HepG2 (cell line): ENCODE results near the gene ATF3. TPM values are rescaled to one million over a fixed set of nuclear protein-coding genes. Genes with fewer than 3 reads are reported as not detected.

ENCODE experiments used
- ATAC-seq: fragments of 200-7000 bp; cut with Tn5 transposase; 3 replicates; pipeline ENCODE4 v1.9.1; 2020; ENCODE audit warnings: mild to moderate bottlenecking, moderate library complexity
- BruUV-seq: library from RNA; stranded (reverse); fragments of 400-500 nt; replicated peaks from 2 replicates; lab custom pipeline; 2021; lab: Mats Ljungman, UMichigan
- CTCF ChIA-PET: fragments of 300-600 bp; formaldehyde crosslinking; extraction: SDS; loops from one replicate; lab custom pipeline; 2021; ENCODE audit warnings: low total read pairs, inconsistent platforms, low intra/inter-chr PET ratio; lab: Yijun Ruan, JAX
- POLR2A ChIA-PET: fragments of 350-600 bp; sonication (Branson Sonifier 250); formaldehyde crosslinking; loops from one replicate; lab custom pipeline; 2020; ENCODE audit warnings: antibody characterized with exemption, inconsistent platforms; lab: Yijun Ruan, JAX
- DNase-seq: peaks from one replicate; pipeline ENCODE4 v3.0.0-alpha.2; 2015; ENCODE audit warnings: low spot score
- FAIRE-seq: peaks from 3 replicates; lab custom pipeline; 2011; peaks lifted over from hg19 to GRCh38; lab: Jason Lieb, UNC
- H2AFZ ChIP-seq: one replicate; pipeline ENCODE4 v1.6.1; 2011; ENCODE audit warnings: low read length, inconsistent platforms
- H3K27ac ChIP-seq: fragments of 300-600 bp; 3 replicates; pipeline ENCODE4 v1.8.0; 2011; ENCODE audit warnings: mixed run types, mild to moderate bottlenecking, mixed read lengths, low read length, inconsistent platforms; ENCODE audit not compliant: insufficient read depth; ENCODE audit errors: extremely low read length
- H3K27me3 ChIP-seq, 2 experiments: fragments of 200-600 bp in 1 of 2; 2 replicates in 1 of 2; 3 replicates in 1 of 2; pipeline versions ENCODE4 v1.6.0 to v1.8.0; 2011; ENCODE audit warnings: low read length in 2 of 2, mild to moderate bottlenecking in 2 of 2, moderate library complexity in 2 of 2, inconsistent platforms in 1 of 2; ENCODE audit not compliant: insufficient read depth in 2 of 2, control insufficient read depth in 1 of 2
- H3K36me3 ChIP-seq, 2 experiments: fragments of 200-600 bp in 1 of 2; replicated peaks in 1 of 2; 2 replicates in 1 of 2; 3 replicates in 1 of 2; pipeline versions ENCODE4 v1.5.1 to v1.8.0; 2011; ENCODE audit warnings: low read length in 2 of 2, inconsistent platforms in 1 of 2; ENCODE audit not compliant: insufficient read depth in 2 of 2, control insufficient read depth in 1 of 2
- H3K4me1 ChIP-seq: 2 replicates; pipeline ENCODE4 v1.5.1; 2012; ENCODE audit warnings: low read length, inconsistent platforms; ENCODE audit not compliant: insufficient read depth
- H3K4me2 ChIP-seq: 2 replicates; pipeline ENCODE4 v1.6.0; 2011; ENCODE audit warnings: low read depth, low read length, inconsistent platforms
- H3K4me3 ChIP-seq, 3 experiments: fragments of 200-600 bp in 1 of 3; sonication (generic), shearing (Covaris generic) in 1 of 3; replicated peaks in 1 of 3; 2 replicates each; pipeline ENCODE4 v1.5.1; 2011 to 2016; ENCODE audit warnings: low read length in 3 of 3, inconsistent platforms in 2 of 3, low read depth in 2 of 3, mild to moderate bottlenecking in 2 of 3, control low read depth in 1 of 3, mixed read lengths in 1 of 3; ENCODE audit not compliant: insufficient read depth in 1 of 3
- H3K79me2 ChIP-seq: one replicate; pipeline ENCODE4 v1.6.1; 2011; ENCODE audit warnings: low read length, inconsistent platforms; ENCODE audit not compliant: insufficient read depth
- H3K9ac ChIP-seq: 2 replicates; pipeline ENCODE4 v1.6.0; 2011; ENCODE audit warnings: mild to moderate bottlenecking, low read depth, low read length, inconsistent platforms; ENCODE audit not compliant: insufficient read depth
- H3K9me3 ChIP-seq: 2 replicates; pipeline ENCODE4 v1.5.1; 2012; ENCODE audit warnings: mild to moderate bottlenecking, low read length
- H4K20me1 ChIP-seq: 2 replicates; pipeline ENCODE4 v1.6.0; 2011; ENCODE audit warnings: inconsistent platforms, mild to moderate bottlenecking, low read length, moderate library complexity; ENCODE audit not compliant: insufficient read depth
- ATF1 ChIP-seq: IDR thresholded peaks from 2 replicates; pipeline ENCODE4 v1.6.1; 2016; ENCODE audit warnings: mild to moderate bottlenecking, control low read depth
- CCAR2 ChIP-seq: fragments of 200-400 bp; formaldehyde crosslinking; optimal IDR thresholded peaks from 2 replicates; pipeline ENCODE3; 2018; ENCODE audit warnings: low read depth, mild to moderate bottlenecking, low read length, moderate library complexity
- ELF4 ChIP-seq: sonication (generic); formaldehyde crosslinking; IDR thresholded peaks from 2 replicates; pipeline ENCODE4 v1.5.0; 2020; ENCODE audit warnings: missing genetic modification reagents, mild to moderate bottlenecking, moderate library complexity, borderline replicate concordance
- FOXC1 ChIP-seq: sonication (generic); formaldehyde crosslinking; IDR thresholded peaks from 2 replicates; pipeline ENCODE4 v1.8.0; 2022; ENCODE audit warnings: mild to moderate bottlenecking, missing genetic modification reagents, borderline replicate concordance
- STAT5B ChIP-seq: sonication (generic); formaldehyde crosslinking; IDR thresholded peaks from 2 replicates; pipeline ENCODE4 v1.4.0; 2020; ENCODE audit warnings: missing genetic modification reagents
- ZNF207 ChIP-seq: fragments of 450-650 bp; IDR thresholded peaks from 2 replicates; pipeline ENCODE4 v1.6.1; 2016; ENCODE audit warnings: antibody characterized with exemption, borderline replicate concordance
- ZNF782 ChIP-seq: sonication (generic); formaldehyde crosslinking; IDR thresholded peaks from 2 replicates; pipeline ENCODE4 v1.4.0; 2020; ENCODE audit warnings: missing genetic modification reagents, mild to moderate bottlenecking, borderline replicate concordance
- WGBS: methylation state at CpG from one replicate; pipeline ENCODE4 v1.1.6; 2017; ENCODE audit warnings: low lambda C conversion rate; 5-methylcytosine and 5-hydroxymethylcytosine counted together
- in situ Hi-C: cut with HindIII; loops from 2 replicates; pipeline ENCODE4 v1.10.0; 2017; ENCODE audit warnings: low pct_unique_long_range_greater_than_20kb; ENCODE audit not compliant: extremely low pct_ligation_motif_present
- intact Hi-C: fragments of 100-400 bp; cut with micrococcal nuclease; formaldehyde crosslinking; loops from one replicate; pipeline ENCODE4 v1.10.0; 2022; ENCODE audit not compliant: unreplicated experiment
- polyA plus RNA-seq, 8 experiments: library from polyadenylated mRNA; depleted of rRNA in 3 of 8; stranded (reverse) in 7 of 8; unstranded in 1 of 8; fragments of >200 nt; fragmentation: Illumina TruSeq in 4 of 8; extraction: Trizol in 4 of 8; gene quantifications; 2 replicates each; pipeline versions ENCODE4 v1.2.1 to v1.2.3, GENCODE V29; 2011 to 2016; ENCODE audit warnings: low read depth in 4 of 8, missing spikeins in 1 of 8, mixed read lengths in 1 of 8; ENCODE audit not compliant: insufficient read depth in 1 of 8
- total RNA-seq, 5 experiments: library from RNA; depleted of rRNA; stranded (reverse); fragments of >200 nt; fragmentation: Illumina TruSeq; extraction: Trizol; gene quantifications; 2 replicates each; pipeline ENCODE4 v1.2.3, GENCODE V29; 2016; ENCODE audit warnings: low read depth in 1 of 5
- TF ChIP-seq, protein P1 (sequence below): sonication (generic); formaldehyde crosslinking; IDR thresholded peaks from 2 replicates; pipeline ENCODE4 v1.9.0; 2022; ENCODE audit warnings: missing genetic modification reagents, mild to moderate bottlenecking, borderline replicate concordance

ATF3 gene
- total and polyA plus RNA-seq, 2 of the 13 experiments (the other 11 are each of a cell fraction or from before 2014, with no cell fraction given): 5.0 to 13.0 TPM

DNA sequence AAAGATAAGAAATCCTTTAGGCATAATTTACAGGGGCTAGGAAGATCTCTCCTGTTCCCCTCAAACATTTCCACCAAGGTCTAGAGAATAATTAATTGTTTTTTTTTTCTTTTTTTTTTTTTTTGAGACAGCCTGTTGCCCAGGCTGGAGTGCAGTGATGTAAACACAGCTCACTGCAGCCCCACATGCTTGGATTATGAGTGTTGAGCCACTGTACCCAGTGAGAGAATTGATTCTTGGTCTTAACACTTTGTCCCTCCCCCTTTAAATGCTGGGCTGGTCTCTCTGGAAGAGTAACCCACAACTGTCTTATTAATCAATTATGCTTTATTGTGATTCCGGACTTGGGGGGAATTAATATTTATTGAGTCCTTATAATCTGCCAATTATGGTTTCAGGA is 33.4 kb downstream of the ATF3 start:
- CTCF ChIA-PET: no interaction called here
- Histone ChIP-seq H4K20me1 (no peaks in the 10 kb centered on the region), H3K27me3 (peaks cover 1 to 28% of the 10 kb centered on the region in 2 experiments; a peak in 4 of 5 replicates), H3K9me3 (no peaks in the 10 kb centered on the region), H3K79me2 (no peaks in the 10 kb centered on the region), H3K4me3 (no peak overlapping the region), H3K27ac (no peak overlapping the region), H3K36me3 (no peaks in the 10 kb centered on the region), H3K9ac (no peak overlapping the region), H3K4me2 (no peak overlapping the region), H3K4me1 (peaks cover 21% of the 10 kb centered on the region), H2AFZ (no peak overlapping the region)
- no peak for ATAC-seq
- in situ Hi-C loops (no loop called here), intact Hi-C loops (no loop called here)
- DNase-seq: no peak
- no TSS peak for BruUV-seq
- 38% methylated on average over 1 of the region's 1 CpG for WGBS
- POLR2A ChIA-PET: no interaction called here
- TF ChIP-seq STAT5B: no peak
- no peak for TF ChIP-seq CCAR2
- TF ChIP-seq, protein P1, sequence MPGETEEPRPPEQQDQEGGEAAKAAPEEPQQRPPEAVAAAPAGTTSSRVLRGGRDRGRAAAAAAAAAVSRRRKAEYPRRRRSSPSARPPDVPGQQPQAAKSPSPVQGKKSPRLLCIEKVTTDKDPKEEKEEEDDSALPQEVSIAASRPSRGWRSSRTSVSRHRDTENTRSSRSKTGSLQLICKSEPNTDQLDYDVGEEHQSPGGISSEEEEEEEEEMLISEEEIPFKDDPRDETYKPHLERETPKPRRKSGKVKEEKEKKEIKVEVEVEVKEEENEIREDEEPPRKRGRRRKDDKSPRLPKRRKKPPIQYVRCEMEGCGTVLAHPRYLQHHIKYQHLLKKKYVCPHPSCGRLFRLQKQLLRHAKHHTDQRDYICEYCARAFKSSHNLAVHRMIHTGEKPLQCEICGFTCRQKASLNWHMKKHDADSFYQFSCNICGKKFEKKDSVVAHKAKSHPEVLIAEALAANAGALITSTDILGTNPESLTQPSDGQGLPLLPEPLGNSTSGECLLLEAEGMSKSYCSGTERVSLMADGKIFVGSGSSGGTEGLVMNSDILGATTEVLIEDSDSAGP (CRISPR knock-in tag): no peak
- TF ChIP-seq FOXC1 (CRISPR knock-in tag): no peak
- no peak for TF ChIP-seq ELF4 (CRISPR knock-in tag)
- no peak for TF ChIP-seq ZNF207
- FAIRE-seq: no peak

DNA sequence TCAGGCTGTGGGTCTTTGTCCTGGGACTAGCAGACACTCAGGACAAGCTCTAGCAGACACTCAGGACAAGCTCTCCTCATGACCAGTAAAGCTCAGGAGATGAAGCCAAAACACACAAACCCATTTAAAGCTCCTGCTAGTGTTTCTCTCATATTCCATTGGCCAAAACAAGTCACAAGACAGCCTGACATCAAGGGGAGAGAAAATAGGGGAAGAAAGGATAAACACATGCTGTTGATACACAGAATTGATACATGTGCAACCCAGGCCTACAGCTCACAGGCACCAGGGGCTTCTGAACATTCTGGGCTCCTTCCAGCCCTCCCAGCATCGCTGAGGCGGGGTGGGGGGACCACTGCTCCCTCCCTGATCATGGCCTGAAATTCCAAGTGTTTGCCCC is 35.3 kb downstream of the ATF3 start:
- in situ Hi-C loops: no loop called here
- no TSS peak for BruUV-seq
- intact Hi-C loops: no loop called here
- Histone ChIP-seq H3K9me3 (no peaks in the 10 kb centered on the region), H3K27ac (no peak overlapping the region), H3K4me3 (no peak overlapping the region), H3K9ac (no peak overlapping the region), H4K20me1 (no peaks in the 10 kb centered on the region), H3K27me3 (peaks cover 0 to 20% of the 10 kb centered on the region in 2 experiments; a peak in 2 of 5 replicates), H3K79me2 (no peaks in the 10 kb centered on the region), H3K4me1 (peaks cover 21% of the 10 kb centered on the region), H2AFZ (no peak overlapping the region), H3K4me2 (no peak overlapping the region), H3K36me3 (no peaks in the 10 kb centered on the region)
- TF ChIP-seq ATF1 (no peak), ZNF782 (CRISPR knock-in tag) (no peak)
- CTCF ChIA-PET: no interaction called here
- ATAC-seq: no peak
- FAIRE-seq: no peak
- 0% methylated on average over 2 of the region's 2 CpGs for WGBS
- POLR2A ChIA-PET: no interaction called here
- no peak for DNase-seq
